Endothelial cell of umbilical vein (primary cell): Measurements from ENCODE around the gene IGSF3. TPM values are rescaled to one million over a fixed set of nuclear protein-coding genes. Genes with fewer than 3 reads are reported as not detected.

ENCODE experiments used
- BruUV-seq: library from RNA; stranded (reverse); fragments of 400-500 nt; replicated peaks from 2 replicates; lab custom pipeline; 2021; lab: Mats Ljungman, UMichigan
- CTCF ChIA-PET: fragments of 300-600, 350-600 bp; sonication (Branson Sonifier 250); formaldehyde crosslinking; loops from one replicate; lab custom pipeline; 2021; ENCODE audit warnings: antibody characterized with exemption, inconsistent platforms; lab: Charles Lee
- POLR2A ChIA-PET: fragments of 300-600, 350-600 bp; sonication (Branson Sonifier 250); formaldehyde crosslinking; loops from one replicate; lab custom pipeline; 2021; ENCODE audit warnings: antibody characterized with exemption, inconsistent platforms; lab: Charles Lee
- DNase-seq: peaks from one replicate; pipeline ENCODE4 v3.0.0-alpha.2; 2011; ENCODE audit warnings: low read depth, low spot score
- FAIRE-seq: peaks from 2 replicates; lab custom pipeline; 2011; peaks lifted over from hg19 to GRCh38; lab: Jason Lieb, UNC
- H2AFZ ChIP-seq: 2 replicates; pipeline ENCODE4 v1.6.0; 2012; ENCODE audit warnings: low read depth, low read length, control low read depth, inconsistent platforms
- H3K27ac ChIP-seq: 2 replicates; pipeline ENCODE4 v1.5.1; 2011; ENCODE audit warnings: low read depth, mild to moderate bottlenecking, control low read depth, low read length, moderate library complexity; ENCODE audit not compliant: insufficient read depth
- H3K27me3 ChIP-seq, 2 experiments: 2 replicates each; pipeline versions ENCODE4 v1.6.0 to v1.6.1; 2011; ENCODE audit warnings: low read length in 2 of 2, mixed read lengths in 1 of 2; ENCODE audit not compliant: control insufficient read depth in 2 of 2, insufficient read depth in 2 of 2
- H3K36me3 ChIP-seq, 2 experiments: 2 replicates in 1 of 2; 3 replicates in 1 of 2; pipeline ENCODE4 v1.5.1; 2011; ENCODE audit warnings: low read length in 2 of 2, mild to moderate bottlenecking in 1 of 2, moderate library complexity in 1 of 2; ENCODE audit not compliant: control insufficient read depth in 2 of 2, insufficient read depth in 2 of 2; ENCODE audit errors: extremely low read depth in 1 of 2
- H3K4me1 ChIP-seq: 3 replicates; pipeline ENCODE4 v1.5.1; 2011; ENCODE audit warnings: mild to moderate bottlenecking, low read length; ENCODE audit not compliant: control insufficient read depth, insufficient read depth; ENCODE audit errors: extremely low read depth
- H3K4me2 ChIP-seq: 2 replicates; pipeline ENCODE4 v1.6.1; 2011; ENCODE audit warnings: low read length, control low read depth, mixed read lengths; ENCODE audit not compliant: insufficient read depth
- H3K4me3 ChIP-seq, 3 experiments: fragments of 200-600 bp in 1 of 3; sonication (generic), shearing (Covaris generic) in 1 of 3; replicated peaks in 1 of 3; 2 replicates each; pipeline ENCODE4 v1.5.1; 2011 to 2016; ENCODE audit warnings: control low read depth in 3 of 3, low read length in 3 of 3, mild to moderate bottlenecking in 2 of 3, inconsistent platforms in 1 of 3, low read depth in 1 of 3, moderate library complexity in 1 of 3; ENCODE audit not compliant: insufficient read depth in 1 of 3
- H3K79me2 ChIP-seq: 2 replicates; pipeline ENCODE4 v1.6.0; 2012; ENCODE audit warnings: low read length, inconsistent platforms; ENCODE audit not compliant: control insufficient read depth, insufficient read depth
- H3K9ac ChIP-seq: replicated peaks from 2 replicates; pipeline ENCODE3; 2011; ENCODE audit warnings: low read length, control low read depth; ENCODE audit not compliant: insufficient read depth; ENCODE audit errors: extremely low read depth
- H3K9me1 ChIP-seq: replicated peaks from 3 replicates; pipeline ENCODE4 v1.6.0; 2011; ENCODE audit warnings: mild to moderate bottlenecking, low read length; ENCODE audit not compliant: control insufficient read depth, insufficient read depth; ENCODE audit errors: extremely low read depth
- H3K9me3 ChIP-seq: replicated peaks from 2 replicates; pipeline ENCODE4 v1.5.1; 2012; ENCODE audit warnings: low read length, inconsistent platforms; ENCODE audit not compliant: control insufficient read depth, insufficient read depth
- H4K20me1 ChIP-seq: replicated peaks from 2 replicates; pipeline ENCODE3; 2011; ENCODE audit warnings: mild to moderate bottlenecking, low read length; ENCODE audit not compliant: control insufficient read depth, insufficient read depth; ENCODE audit errors: extremely low read depth
- CTCF ChIP-seq, 2 donors: IDR thresholded peaks; 1 replicate in 1 of 2; 2 replicates in 1 of 2; pipeline ENCODE4 v1.5.1; 2011; ENCODE audit warnings: low read length in 2 of 2, mild to moderate bottlenecking in 2 of 2, moderate library complexity in 2 of 2, control low read depth in 1 of 2, inconsistent platforms in 1 of 2, low read depth in 1 of 2; ENCODE audit not compliant: insufficient read depth in 1 of 2; ENCODE audit errors: extremely low read depth in 1 of 2
- EZH2 ChIP-seq: IDR thresholded peaks from 2 replicates; pipeline ENCODE4 v1.6.1; 2012; ENCODE audit warnings: borderline replicate concordance, low read depth, mild to moderate bottlenecking, moderate library complexity, low read length, inconsistent platforms; ENCODE audit not compliant: severe bottlenecking
- FOS ChIP-seq: IDR thresholded peaks from 2 replicates; pipeline ENCODE4 v1.6.1; 2011; ENCODE audit warnings: mild to moderate bottlenecking, low read length, moderate library complexity, borderline replicate concordance; ENCODE audit not compliant: insufficient read depth
- GATA2 ChIP-seq: IDR thresholded peaks from 2 replicates; pipeline ENCODE4 v1.7.0; 2011; ENCODE audit warnings: low read depth, mild to moderate bottlenecking, moderate library complexity, mixed read lengths, low read length; ENCODE audit not compliant: insufficient read length, insufficient read depth
- JUN ChIP-seq: IDR thresholded peaks from 2 replicates; pipeline ENCODE4 v1.6.1; 2011; ENCODE audit warnings: borderline replicate concordance, low read depth; ENCODE audit not compliant: insufficient read length, insufficient read depth
- MAX ChIP-seq: IDR thresholded peaks from 2 replicates; pipeline ENCODE4 v1.6.1; 2011; ENCODE audit not compliant: insufficient read depth, insufficient read length
- MYC ChIP-seq: IDR thresholded peaks from one replicate; pipeline ENCODE4 v1.6.1; 2011; ENCODE audit warnings: mild to moderate bottlenecking, low read depth, low read length
- POLR2A ChIP-seq: IDR thresholded peaks from 2 replicates; pipeline ENCODE4 v1.6.1; 2012; ENCODE audit warnings: low read depth, mild to moderate bottlenecking, control low read depth, low read length
- POLR2AphosphoS5 ChIP-seq: IDR thresholded peaks from 2 replicates; pipeline ENCODE4 v1.6.1; 2012; ENCODE audit warnings: low read depth, mild to moderate bottlenecking, control low read depth, low read length, moderate library complexity; ENCODE audit not compliant: insufficient read depth
- dilution Hi-C: fragments of 300-500 bp; cut with MboI; formaldehyde crosslinking; loops from one replicate; pipeline ENCODE4 v1.15.0; 2019; ENCODE audit warnings: low sequenced_read_pairs; ENCODE audit not compliant: extremely low pct_ligation_motif_present
- intact Hi-C: fragments of 100-400 bp; cut with micrococcal nuclease; formaldehyde crosslinking; loops from one replicate; pipeline ENCODE4 v1.10.0; 2022
- polyA plus RNA-seq, 4 experiments: library from polyadenylated mRNA; depleted of rRNA in 3 of 4; stranded (reverse) in 3 of 4; unstranded in 1 of 4; fragments of >200 nt; gene quantifications; 2 replicates each; pipeline versions ENCODE4 v1.2.1 to v1.2.3, GENCODE V29; 2011 to 2012; ENCODE audit warnings: missing spikeins in 1 of 4
- total RNA-seq: library from RNA; stranded (reverse); gene quantifications from 2 replicates; pipeline ENCODE4 v1.2.3, GENCODE V29; 2021

Gene IGSF3
- total and polyA plus RNA-seq, 2 donors (not counting 3 experiments of a cell fraction or from before 2014, with no cell fraction given) = 0.63 to 2.2 TPM

- H4K20me1 ChIP-seq = no peaks in the 10 kb centered on the region
- ChIA-PET POLR2A (no interaction called here), CTCF (no interaction called here)
- no peak for FAIRE-seq
- no TSS peak for BruUV-seq
- H2AFZ ChIP-seq = no peak overlapping the region
- no peak overlapping the region for H3K27ac ChIP-seq
- H3K79me2 ChIP-seq = peaks cover 12% of the 10 kb centered on the region
- dilution Hi-C loops (no loop called here), intact Hi-C loops (loop anchor here (10.0 kb wide), 1 partner anchor 56 kb away; no protein-coding TSS in a partner anchor)
- no peaks in the 10 kb centered on the region for H3K36me3 ChIP-seq
- TF ChIP-seq EZH2 = no peak
- no peak for TF ChIP-seq POLR2AphosphoS5
- TF ChIP-seq MAX = no peak
- TF ChIP-seq POLR2A = no peak
- TF ChIP-seq CTCF (IDR thresholded peaks at IDR 0.05; ENCODE audit: extremely low read depth in 1 of 2, insufficient read depth in 1 of 2, low read depth in 1 of 2, low read length in 2 of 2) = no peak
- no peak for TF ChIP-seq MYC
- no peak for TF ChIP-seq FOS
- no peak for TF ChIP-seq GATA2
- TF ChIP-seq JUN = no peak
- no peaks in the 10 kb centered on the region for H3K4me1 ChIP-seq
- no peak for DNase-seq
- no peak overlapping the region for H3K4me2 ChIP-seq
- H3K9ac ChIP-seq = no peak overlapping the region
- H3K4me3 ChIP-seq = no peak overlapping the region
- no peaks in the 10 kb centered on the region for H3K9me3 ChIP-seq
- H3K9me1 ChIP-seq = no peaks in the 10 kb centered on the region
- H3K27me3 ChIP-seq = no peaks in the 10 kb centered on the region
These were observed 106.6 kb downstream of the IGSF3 start for GRCh38 chr1:116560704-116561490.
